Panc1 (cell line): ENCODE results near the gene ARMC8. TPM values are rescaled to one million over a fixed set of nuclear protein-coding genes. Genes with fewer than 3 reads are reported as not detected.

Experiments used
- ATAC-seq: fragments of 200-7000 bp; cut with Tn5 transposase; 2 replicates; pipeline ENCODE4 v1.9.1; 2020; ENCODE audit warnings: mild to moderate bottlenecking, moderate library complexity
- BruUV-seq: library from RNA; stranded (reverse); fragments of 400-500 nt; replicated peaks from 2 replicates; lab custom pipeline; 2021; lab: Mats Ljungman, UMichigan
- CTCF ChIA-PET: fragments of 300-600 bp; sonication (Branson Sonifier 250); formaldehyde crosslinking; loops from one replicate; lab custom pipeline; 2022; ENCODE audit warnings: antibody characterized with exemption; lab: Charles Lee
- POLR2A ChIA-PET: fragments of 300-600 bp; sonication (Branson Sonifier 250); formaldehyde crosslinking; loops from one replicate; lab custom pipeline; 2022; ENCODE audit warnings: antibody characterized with exemption; lab: Charles Lee
- DNase-seq: peaks from one replicate; pipeline ENCODE4 v3.0.0-alpha.2; 2010; ENCODE audit warnings: low read depth, low spot score
- H3K27ac ChIP-seq: 2 replicates; pipeline ENCODE4 v1.5.1; 2011; ENCODE audit warnings: mild to moderate bottlenecking, low read length, inconsistent platforms
- H3K27me3 ChIP-seq: fragments of 200-500 bp; sonication (Bioruptor generic); 2 replicates; pipeline ENCODE4 v1.6.0; 2014; ENCODE audit warnings: low read length, inconsistent platforms; ENCODE audit not compliant: control insufficient read depth, insufficient read depth
- H3K36me3 ChIP-seq: fragments of 200-500 bp; sonication (Bioruptor generic); 2 replicates; pipeline ENCODE4 v1.5.1; 2014; ENCODE audit warnings: inconsistent platforms, mild to moderate bottlenecking, low read length, moderate library complexity; ENCODE audit not compliant: control insufficient read depth, insufficient read depth
- H3K4me1 ChIP-seq: 2 replicates; pipeline ENCODE4 v1.5.1; 2011; ENCODE audit warnings: inconsistent platforms, mild to moderate bottlenecking, low read length, moderate library complexity; ENCODE audit not compliant: control insufficient read depth, insufficient read depth
- H3K4me3 ChIP-seq, 2 experiments: 2 replicates each; pipeline ENCODE4 v1.5.1; 2011 to 2012; ENCODE audit warnings: low read depth in 2 of 2, low read length in 2 of 2, mild to moderate bottlenecking in 2 of 2, inconsistent platforms in 1 of 2, moderate library complexity in 1 of 2
- H3K9me3 ChIP-seq: fragments of 200-500 bp; sonication (Bioruptor generic); 2 replicates; pipeline ENCODE4 v1.5.1; 2014; ENCODE audit warnings: low read depth, mild to moderate bottlenecking, inconsistent platforms, low read length, moderate library complexity; ENCODE audit not compliant: control insufficient read depth, insufficient read depth
- CTCF ChIP-seq: fragments of 450-650 bp; IDR thresholded peaks from 2 replicates; pipeline ENCODE4 v1.5.1; 2017; ENCODE audit warnings: mild to moderate bottlenecking
- POLR2AphosphoS5 ChIP-seq: IDR thresholded peaks from 2 replicates; pipeline ENCODE4 v1.6.1; 2012; ENCODE audit warnings: mild to moderate bottlenecking, low read depth, low read length, moderate library complexity
- REST ChIP-seq, 2 experiments: IDR thresholded peaks; 2 replicates each; pipeline ENCODE4 v1.6.1; 2011 to 2012; ENCODE audit warnings: low read depth in 2 of 2, control low read depth in 1 of 2, low read length in 1 of 2, mild to moderate bottlenecking in 1 of 2, moderate library complexity in 1 of 2; ENCODE audit not compliant: insufficient read depth in 1 of 2
- SIN3A ChIP-seq: IDR thresholded peaks from 2 replicates; pipeline ENCODE4 v1.6.1; 2012; ENCODE audit warnings: low read depth, mild to moderate bottlenecking, low read length, moderate library complexity, borderline replicate concordance; ENCODE audit not compliant: insufficient read depth
- TCF7L2 ChIP-seq: IDR thresholded peaks from 2 replicates; pipeline ENCODE4 v1.6.1; 2011; ENCODE audit warnings: mild to moderate bottlenecking, low read depth, low read length, inconsistent platforms
- in situ Hi-C: cut with HindIII; loops from 2 replicates; pipeline ENCODE4 v1.10.0; 2016; ENCODE audit warnings: low sequenced_read_pairs, low pct_unique_long_range_greater_than_20kb
- intact Hi-C: fragments of 100-400 bp; cut with micrococcal nuclease; formaldehyde crosslinking; loops from one replicate; pipeline ENCODE4 v1.10.0; 2022; ENCODE audit not compliant: unreplicated experiment
- total RNA-seq: library from RNA; stranded (reverse); gene quantifications from one replicate; pipeline ENCODE4 v1.2.1, GENCODE V29; 2021; ENCODE audit not compliant: unreplicated experiment

The ARMC8 gene
- total RNA-seq, 1 experiment from 2014 or later = 56.0 TPM

GRCh38 chr3:138186803-138187295, 252 bp upstream of the ARMC8 start:
- H3K27me3 ChIP-seq = no peaks in the 10 kb centered on the region; the same call in 1 of the 2 replicates
- in situ Hi-C loops (no loop called here), intact Hi-C loops (no loop called here)
- ChIA-PET POLR2A (no interaction called here), CTCF (no interaction called here)
- no peaks in the 10 kb centered on the region for H3K9me3 ChIP-seq
- ATAC-seq = peak; percentile 73
- BruUV-seq = no TSS peak
- no peak for TF ChIP-seq POLR2AphosphoS5
- TF ChIP-seq SIN3A = no peak
- TF ChIP-seq REST (IDR thresholded peaks at IDR 0.05; ENCODE audit: insufficient read depth in 1 of 2, low read depth in 2 of 2, low read length in 1 of 2) = no peak
- no peak for TF ChIP-seq CTCF
- 0 out of 2 replicates have a peak, but pooled peaks have one; percentile 11 for TF ChIP-seq TCF7L2
- H3K4me1 ChIP-seq = peaks cover 21% of the 10 kb centered on the region
- no peaks in the 10 kb centered on the region; the same call in 1 of the 2 replicates for H3K36me3 ChIP-seq
- H3K4me3 ChIP-seq = peak overlapping the region; percentile 75 to 92
- no peak for DNase-seq
- peak overlapping the region; percentile 91 for H3K27ac ChIP-seq

- Histone ChIP-seq H3K4me3 (peak overlapping the region; percentile 75 to 92), H3K27ac (peak overlapping the region; percentile 91), H3K27me3 (no peaks in the 10 kb centered on the region), H3K9me3 (no peaks in the 10 kb centered on the region), H3K36me3 (no peaks in the 10 kb centered on the region; the same call in 1 of the 2 replicates), H3K4me1 (peaks cover 21% of the 10 kb centered on the region)
- DNase-seq = no peak
- ChIA-PET POLR2A (no interaction called here), CTCF (interaction anchor here (0.7 kb wide), 1 partner anchor 184 kb away, joined by 4 read pairs; no protein-coding TSS in a partner anchor)
- no peak; the same call in 1 of the 2 replicates for ATAC-seq
- TF ChIP-seq CTCF (no peak), TCF7L2 (no peak), SIN3A (no peak), POLR2AphosphoS5 (no peak), REST (IDR thresholded peaks at IDR 0.05; ENCODE audit: insufficient read depth in 1 of 2, low read depth in 2 of 2, low read length in 1 of 2) (no peak)
- in situ Hi-C loops = no loop called here
- BruUV-seq = TSS peak; percentile 57
- intact Hi-C loops = no loop called here
These were observed 1.1 kb downstream of the ARMC8 start for GRCh38 chr3:138188013-138188730.
